A549 (cell line): ENCODE results near the gene AADACL4. TPM values are rescaled to one million over a fixed set of nuclear protein-coding genes. Genes with fewer than 3 reads are reported as not detected.

Experiments used
- ATAC-seq, 2 experiments: fragments of 200-7000 bp in 1 of 2; fragments of >200 bp in 1 of 2; cut with Nextera tagmentation in 1 of 2; cut with Tn5 transposase in 1 of 2; 3 replicates each; pipeline versions ENCODE4 v1.8.0 to v1.9.1; 2018 to 2020; ENCODE audit warnings: mild to moderate bottlenecking in 1 of 2, moderate library complexity in 1 of 2
- CTCF ChIA-PET: fragments of 300-600 bp; sonication (Branson Sonifier 250); formaldehyde crosslinking; extraction: SDS; loops from one replicate; lab custom pipeline; 2021; ENCODE audit warnings: antibody characterized with exemption, inconsistent platforms; lab: Yijun Ruan, JAX
- POLR2A ChIA-PET: fragments of 350-600 bp; formaldehyde crosslinking; extraction: SDS; loops from one replicate; lab custom pipeline; 2021; ENCODE audit warnings: antibody characterized with exemption, inconsistent platforms; lab: Yijun Ruan, JAX
- DNase-seq, 2 experiments: peaks; one replicate each; pipeline versions ENCODE4 v3.0.0 to v3.0.0-alpha.2; 2011 to 2016; ENCODE audit warnings: low read depth in 1 of 2, low spot score in 1 of 2
- FAIRE-seq: peaks from 2 replicates; lab custom pipeline; 2011; peaks lifted over from hg19 to GRCh38; lab: Jason Lieb, UNC
- H3K27ac ChIP-seq, 2 experiments: fragments of >200 bp; sonication (Bioruptor Twin); formaldehyde crosslinking; 3 replicates each; pipeline ENCODE4 v1.5.1; 2016 to 2017
- H3K4me1 ChIP-seq: fragments of >200 bp; sonication (Bioruptor Twin); formaldehyde crosslinking; 3 replicates; pipeline ENCODE4 v1.6.1; 2016
- H3K4me2 ChIP-seq: fragments of >200 bp; sonication (Bioruptor Twin); formaldehyde crosslinking; 3 replicates; pipeline ENCODE4 v1.6.1; 2016
- H3K4me3 ChIP-seq: fragments of >200 bp; sonication (Bioruptor Twin); formaldehyde crosslinking; 3 replicates; pipeline ENCODE4 v1.5.1; 2016
- H3K9me3 ChIP-seq: fragments of >200 bp; sonication (Bioruptor Twin); formaldehyde crosslinking; 3 replicates; pipeline ENCODE4 v1.6.1; 2016
- ATOH8 ChIP-seq: fragments of 250-450 bp; sonication (Bioruptor Pico); IDR thresholded peaks from 2 replicates; pipeline ENCODE4 v1.5.0; 2020; ENCODE audit warnings: low read depth, mild to moderate bottlenecking, moderate library complexity
- CHD4 ChIP-seq: fragments of 200-600 bp; sonication (generic); IDR thresholded peaks from 2 replicates; pipeline ENCODE4 v1.6.1; 2016; ENCODE audit warnings: antibody characterized with exemption, mild to moderate bottlenecking, borderline replicate concordance
- EHF ChIP-seq: fragments of 250-450 bp; sonication (Bioruptor Pico); IDR thresholded peaks from 2 replicates; pipeline ENCODE4 v1.5.0; 2020; ENCODE audit warnings: mild to moderate bottlenecking
- EHMT2 ChIP-seq: fragments of 200-600 bp; sonication (generic); IDR thresholded peaks from 2 replicates; pipeline ENCODE4 v1.6.1; 2016; ENCODE audit warnings: antibody characterized with exemption, low read depth, mild to moderate bottlenecking, moderate library complexity
- ELK1 ChIP-seq: fragments of 150-350 bp; IDR thresholded peaks from 2 replicates; pipeline ENCODE4 v1.6.1; 2014; ENCODE audit warnings: low read depth, mild to moderate bottlenecking, low read length
- EP300 ChIP-seq, 2 experiments: fragments of >200 bp; sonication (Bioruptor Twin); formaldehyde crosslinking; IDR thresholded peaks; 2 replicates in 1 of 2; 3 replicates in 1 of 2; pipeline ENCODE4 v1.6.1; 2016 to 2017
- ESRRA ChIP-seq: fragments of 150-350 bp; IDR thresholded peaks from 2 replicates; pipeline ENCODE4 v1.6.1; 2014; ENCODE audit warnings: mild to moderate bottlenecking, low read length, borderline replicate concordance
- FOSB ChIP-seq: fragments of 250-450 bp; sonication (Bioruptor Pico); IDR thresholded peaks from 2 replicates; pipeline ENCODE4 v1.5.0; 2020; ENCODE audit warnings: mild to moderate bottlenecking, moderate library complexity
- FOSL2 ChIP-seq, 2 experiments: fragments of 450-650 bp in 1 of 2; fragments of >200 bp in 1 of 2; sonication (Bioruptor Twin) in 1 of 2; formaldehyde crosslinking; IDR thresholded peaks; 2 replicates each; pipeline versions ENCODE4 v1.5.0 to v1.6.1; 2016 to 2020; ENCODE audit warnings: mild to moderate bottlenecking in 1 of 2, moderate library complexity in 1 of 2
- GATA3 ChIP-seq: IDR thresholded peaks from 2 replicates; pipeline ENCODE4 v1.6.1; 2012; ENCODE audit warnings: borderline replicate concordance
- HDAC2 ChIP-seq: fragments of 200-600 bp; sonication (generic); IDR thresholded peaks from 2 replicates; pipeline ENCODE4 v1.6.1; 2016
- HEYL ChIP-seq: fragments of 250-450 bp; sonication (Bioruptor Pico); IDR thresholded peaks from 2 replicates; pipeline ENCODE4 v1.8.0; 2021; ENCODE audit warnings: mild to moderate bottlenecking, moderate library complexity
- HMGXB4 ChIP-seq: fragments of 250-450 bp; sonication (Bioruptor Pico); IDR thresholded peaks from 2 replicates; pipeline ENCODE4 v1.5.0; 2021; ENCODE audit warnings: mild to moderate bottlenecking, moderate library complexity, borderline replicate concordance
- HOXB13 ChIP-seq: fragments of 250-450 bp; sonication (Bioruptor Pico); IDR thresholded peaks from 2 replicates; pipeline ENCODE4 v1.5.0; 2020; ENCODE audit warnings: low read depth, mild to moderate bottlenecking, moderate library complexity
- HOXB5 ChIP-seq: fragments of 250-450 bp; sonication (Bioruptor Pico); IDR thresholded peaks from 2 replicates; pipeline ENCODE4 v1.5.0; 2020; ENCODE audit warnings: mild to moderate bottlenecking, moderate library complexity
- JUNB ChIP-seq: fragments of >200 bp; sonication (Bioruptor Twin); formaldehyde crosslinking; IDR thresholded peaks from 2 replicates; pipeline ENCODE4 v1.6.1; 2016
- MAZ ChIP-seq: fragments of 150-350 bp; IDR thresholded peaks from 2 replicates; pipeline ENCODE4 v1.6.1; 2014; ENCODE audit warnings: antibody characterized with exemption, low read depth, low read length, borderline replicate concordance
- NFE2L2 ChIP-seq: fragments of 150-350 bp; conservative IDR thresholded peaks from 2 replicates; pipeline ENCODE4 v1.6.1; 2014; ENCODE audit warnings: low read length
- NPAS2 ChIP-seq: fragments of 250-450 bp; sonication (Bioruptor Pico); IDR thresholded peaks from 2 replicates; pipeline ENCODE4 v1.8.0; 2022; ENCODE audit warnings: mild to moderate bottlenecking, moderate library complexity, borderline replicate concordance
- POLR2A ChIP-seq: IDR thresholded peaks from 2 replicates; pipeline ENCODE4 v1.6.1; 2012; ENCODE audit warnings: mild to moderate bottlenecking, low read length
- POLR2AphosphoS2 ChIP-seq: conservative IDR thresholded peaks from 2 replicates; pipeline ENCODE4 v1.6.1; 2012; ENCODE audit warnings: low read length, improper control_type of control experiment, inconsistent platforms
- RAD21 ChIP-seq, 2 experiments: fragments of >200 bp in 1 of 2; sonication (Bioruptor Twin) in 1 of 2; formaldehyde crosslinking in 1 of 2; IDR thresholded peaks in 1 of 2; conservative IDR thresholded peaks in 1 of 2; 2 replicates in 1 of 2; 3 replicates in 1 of 2; pipeline ENCODE4 v1.6.1; 2012 to 2018; ENCODE audit warnings: inconsistent platforms in 1 of 2
- RARB ChIP-seq: fragments of 250-450 bp; sonication (Bioruptor Pico); IDR thresholded peaks from 2 replicates; pipeline ENCODE4 v1.8.0; 2021; ENCODE audit warnings: mild to moderate bottlenecking, moderate library complexity
- RFX5 ChIP-seq: fragments of 450-650 bp; IDR thresholded peaks from 2 replicates; pipeline ENCODE4 v1.7.1; 2014; ENCODE audit warnings: antibody characterized with exemption, mild to moderate bottlenecking, moderate library complexity
- RNF2 ChIP-seq: fragments of 200-600 bp; sonication (generic); IDR thresholded peaks from 2 replicates; pipeline ENCODE4 v1.6.1; 2016; ENCODE audit warnings: low read depth, mild to moderate bottlenecking, antibody characterized with exemption, moderate library complexity, borderline replicate concordance
- SMC3 ChIP-seq: fragments of >200 bp; sonication (Bioruptor Twin); formaldehyde crosslinking; IDR thresholded peaks from 3 replicates; pipeline ENCODE4 v1.6.1; 2018; ENCODE audit warnings: inconsistent platforms
- TFCP2L1 ChIP-seq: fragments of 250-450 bp; sonication (Bioruptor Pico); IDR thresholded peaks from 2 replicates; pipeline ENCODE4 v1.5.0; 2021; ENCODE audit warnings: mild to moderate bottlenecking
- ZNF302 ChIP-seq: fragments of 250-450 bp; sonication (Bioruptor Pico); IDR thresholded peaks from 2 replicates; pipeline ENCODE4 v1.9.0; 2021; ENCODE audit warnings: inconsistent platforms, mild to moderate bottlenecking, moderate library complexity
- WGBS: methylation state at CpG from one replicate; pipeline ENCODE4 v1.1.6; 2017; ENCODE audit errors: missing lambda C conversion rate; 5-methylcytosine and 5-hydroxymethylcytosine counted together
- polyA plus RNA-seq, 4 experiments: library from polyadenylated mRNA; depleted of rRNA in 3 of 4; stranded (reverse); fragments of >200 nt; fragmentation: RNase III in 1 of 4; extraction: RNeasy Plus Mini Kit Qiagen cat#74134 plus additional on column Dnase treatment in 1 of 4; gene quantifications; 2 replicates in 3 of 4; 3 replicates in 1 of 4; pipeline ENCODE4 v1.2.3, GENCODE V29; 2011 to 2017

Gene AADACL4
- polyA plus RNA-seq, 2 of the 4 experiments (the other 2 are of a cell fraction): not detected

GRCh38 chr1:12708396-12709090, 64.7 kb downstream of the AADACL4 start:
- TF ChIP-seq RNF2 (no peak), HEYL (CRISPR knock-in tag) (no peak), SMC3 (no peak), EHF (CRISPR knock-in tag) (no peak)
- Histone ChIP-seq H3K4me2 (no peak overlapping the region), H3K27ac (no peak overlapping the region), H3K4me1 (no peaks in the 10 kb centered on the region), H3K4me3 (no peak overlapping the region), H3K9me3 (0 out of 3 replicates have a peak, but pooled peaks cover 4% of the 10 kb centered on the region)
- DNase-seq: no peak
- FAIRE-seq: no peak
- POLR2A ChIA-PET: no interaction called here
- 24% methylated on average over 4 of the region's 4 CpGs for WGBS
- CTCF ChIA-PET: interaction anchor here (0.7 kb wide), 1 partner anchor 78 kb away, joined by 3 read pairs; no protein-coding TSS in a partner anchor
- ATAC-seq: no peak

GRCh38 chr1:12709091-12709491, 65.2 kb downstream of the AADACL4 start:
- 0% methylated on average over 1 of the region's 1 CpG for WGBS
- CTCF ChIA-PET: no interaction called here
- no peak for ATAC-seq

GRCh38 chr1:12709696-12710095, 65.8 kb downstream of the AADACL4 start:
- no peak for ATAC-seq
- POLR2A ChIA-PET: no interaction called here
- no peak for FAIRE-seq
- CTCF ChIA-PET: no interaction called here
- no peak overlapping the region for H3K4me3 ChIP-seq
- WGBS: 23% methylated on average over 3 of the region's 3 CpGs
- no peak overlapping the region for H3K4me2 ChIP-seq
- no peaks in the 10 kb centered on the region for H3K9me3 ChIP-seq
- no peak for DNase-seq
- no peak overlapping the region for H3K27ac ChIP-seq
- H3K4me1 ChIP-seq: no peaks in the 10 kb centered on the region
- TF ChIP-seq SMC3 (no peak), NPAS2 (CRISPR knock-in tag) (no peak), NFE2L2 (no peak), ATOH8 (CRISPR knock-in tag) (no peak), RAD21 (conservative IDR thresholded peaks at IDR 0.05 in 1 of 2, IDR thresholded peaks at IDR 0.05 in 1 of 2) (no peak), RFX5 (no peak), ZNF302 (no peak), POLR2A (no peak), MAZ (no peak), RNF2 (no peak), ESRRA (no peak), GATA3 (no peak), EHMT2 (no peak), HDAC2 (no peak), HOXB5 (CRISPR knock-in tag) (no peak), CHD4 (no peak), RARB (CRISPR knock-in tag) (no peak), ELK1 (no peak)

More at GRCh38 chr1:12709091-12709491, 65.2 kb downstream of the AADACL4 start:
- Histone ChIP-seq H3K4me3 (no peak overlapping the region), H3K27ac (no peak overlapping the region), H3K9me3 (no peaks in the 10 kb centered on the region), H3K4me2 (no peak overlapping the region), H3K4me1 (no peaks in the 10 kb centered on the region)
- TF ChIP-seq HMGXB4 (no peak), EHF (CRISPR knock-in tag) (no peak), RNF2 (no peak), MAZ (no peak), HDAC2 (no peak), JUNB (no peak), HOXB13 (no peak), POLR2AphosphoS2 (no peak), TFCP2L1 (CRISPR knock-in tag) (no peak), ELK1 (no peak), FOSB (CRISPR knock-in tag) (no peak), HOXB5 (CRISPR knock-in tag) (no peak), EP300 (IDR thresholded peaks at IDR 0.05) (no peak), CHD4 (no peak), FOSL2 (IDR thresholded peaks at IDR 0.05) (no peak), FOSL2 (CRISPR knock-in tag; IDR thresholded peaks at IDR 0.05) (no peak)
- FAIRE-seq (no peak), DNase-seq (no peak)
- POLR2A ChIA-PET: no interaction called here
